CD4-positive, alpha-beta T cell treated with Interleukin-6 at 100 ng/mL for 8 hours (primary cell): ENCODE data around the gene SART3.
"Not testable (repeated sequence)": the region's sequence is repeated elsewhere in the genome, so short reads cannot be mapped to it uniquely, and the experiment has no call there.

Experiments used
- DNase-seq: peaks from one replicate; pipeline ENCODE4 v3.0.0-alpha.2; 2020; ENCODE audit warnings: mixed read lengths, low spot score

SART3 gene

GRCh38 chr12:108597559-108598471 is 36.8 kb upstream of the SART3 start, which contains the start of gene TMEM119:
Gene TMEM119, minus strand, starts transcription at chr12:108598084. Its CDS starts 5,701 bp downstream, at chr12:108592383.
- DNase-seq: no peak

- DNase-seq: no peak
These were observed 36.0 kb upstream of the SART3 start for GRCh38 chr12:108596854-108597558.

- DNase-seq: no peak
These were observed 35.0 kb upstream of the SART3 start for GRCh38 chr12:108595711-108596647.

- no peak for DNase-seq
These were observed 34.2 kb upstream of the SART3 start for GRCh38 chr12:108594960-108595710.

- no peak for DNase-seq
These were observed 33.4 kb upstream of the SART3 start for GRCh38 chr12:108594323-108594903.

GRCh38 chr12:108592033-108592909 is 31.3 kb upstream of the SART3 start:
- DNase-seq: no peak

- DNase-seq: no peak
These were observed 30.5 kb upstream of the SART3 start for GRCh38 chr12:108591267-108591980.

- not testable (repeated sequence) for DNase-seq
These were observed 29.5 kb upstream of the SART3 start for GRCh38 chr12:108590463-108590862.

GRCh38 chr12:108589840-108590229 is 28.9 kb upstream of the SART3 start:
- no peak for DNase-seq

- DNase-seq: no peak
These were observed 28.3 kb upstream of the SART3 start for GRCh38 chr12:108589028-108589839.

GRCh38 chr12:108587826-108588225 is 26.9 kb upstream of the SART3 start:
- DNase-seq: no peak

- no peak for DNase-seq
These were observed 25.3 kb upstream of the SART3 start for GRCh38 chr12:108586306-108586705.

- DNase-seq: no peak
These were observed 24.9 kb upstream of the SART3 start for GRCh38 chr12:108585864-108586263.

- DNase-seq: no peak
These were observed 23.6 kb upstream of the SART3 start for GRCh38 chr12:108584456-108585065.

GRCh38 chr12:108583991-108584390 is 23.0 kb upstream of the SART3 start:
- no peak for DNase-seq

- no peak for DNase-seq
These were observed 22.2 kb upstream of the SART3 start for GRCh38 chr12:108582978-108583770.

- no peak for DNase-seq
These were observed 21.5 kb upstream of the SART3 start for GRCh38 chr12:108582509-108582908.
